Ectodermal cell (in vitro differentiated cells): ENCODE results near the gene RUNX2.

ENCODE experiments used
- H3K27ac ChIP-seq: 2 replicates; pipeline ENCODE4 v1.7.0; 2013; ENCODE audit warnings: mild to moderate bottlenecking, low read depth, low read length; ENCODE audit not compliant: insufficient read depth, poor library complexity, severe bottlenecking
- H3K27me3 ChIP-seq: 2 replicates; pipeline ENCODE4 v1.7.0; 2013; ENCODE audit warnings: mild to moderate bottlenecking, low read length; ENCODE audit not compliant: insufficient read depth, control insufficient read depth, poor library complexity, severe bottlenecking
- H3K36me3 ChIP-seq: one replicate; pipeline ENCODE4 v1.7.0; 2013; ENCODE audit warnings: low read length; ENCODE audit not compliant: control insufficient read depth, insufficient read depth
- H3K4me1 ChIP-seq: one replicate; pipeline ENCODE4 v1.7.0; 2013; ENCODE audit warnings: low read length; ENCODE audit not compliant: control insufficient read depth, insufficient read depth
- H3K4me3 ChIP-seq: 2 replicates; pipeline ENCODE4 v1.7.0; 2013; ENCODE audit warnings: low read depth, low read length, control low read depth; ENCODE audit not compliant: insufficient read depth
- H3K9me3 ChIP-seq: 2 replicates; pipeline ENCODE4 v1.7.0; 2013; ENCODE audit warnings: mild to moderate bottlenecking, low read length, moderate library complexity; ENCODE audit not compliant: control insufficient read depth
- WGBS, 2 experiments: methylation state at CpG; one replicate each; pipeline ENCODE4 v1.1.7; 2013; ENCODE audit warnings: missing lambda C conversion rate in 2 of 2; 5-methylcytosine and 5-hydroxymethylcytosine counted together

The RUNX2 gene

GRCh38 chr6:45574885-45575284, 246.8 kb downstream of the RUNX2 start:
- H3K36me3 ChIP-seq, result no peaks in the 10 kb centered on the region
- no peak overlapping the region for H3K27ac ChIP-seq
- no peaks in the 10 kb centered on the region for H3K27me3 ChIP-seq
- no peaks in the 10 kb centered on the region for H3K4me1 ChIP-seq
- WGBS, 2 experiments, result 75 to 100% methylated on average over 1 of the region's 1 CpG
- no peak overlapping the region for H3K4me3 ChIP-seq
- H3K9me3 ChIP-seq, result no peaks in the 10 kb centered on the region

- Histone ChIP-seq H3K9me3 (no peaks in the 10 kb centered on the region), H3K36me3 (no peaks in the 10 kb centered on the region), H3K4me1 (no peaks in the 10 kb centered on the region), H3K27me3 (no peaks in the 10 kb centered on the region), H3K27ac (no peak overlapping the region), H3K4me3 (no peak overlapping the region)
- 95% methylated on average over 15 of the region's 15 CpGs for WGBS, 2 experiments
These were observed 248.8 kb downstream of the RUNX2 start for GRCh38 chr6:45576648-45577624.

GRCh38 chr6:45577836-45578504, 249.8 kb downstream of the RUNX2 start:
- Histone ChIP-seq H3K27ac (no peak overlapping the region), H3K4me1 (no peaks in the 10 kb centered on the region), H3K4me3 (no peak overlapping the region), H3K36me3 (no peaks in the 10 kb centered on the region), H3K9me3 (no peaks in the 10 kb centered on the region), H3K27me3 (no peaks in the 10 kb centered on the region)
- WGBS, 2 experiments, result 91 to 94% methylated on average over 9 of the region's 9 CpGs

- H3K9me3 ChIP-seq, result no peaks in the 10 kb centered on the region
- no peaks in the 10 kb centered on the region for H3K27me3 ChIP-seq
- no peak overlapping the region for H3K4me3 ChIP-seq
- H3K4me1 ChIP-seq, result no peaks in the 10 kb centered on the region
- no peaks in the 10 kb centered on the region for H3K36me3 ChIP-seq
- 90 to 92% methylated on average over 2 of the region's 2 CpGs for WGBS, 2 experiments
- no peak overlapping the region for H3K27ac ChIP-seq
These were observed 256.0 kb downstream of the RUNX2 start for GRCh38 chr6:45584127-45584526.

GRCh38 chr6:45586216-45587171, 258.4 kb downstream of the RUNX2 start:
- no peaks in the 10 kb centered on the region for H3K4me1 ChIP-seq
- 87 to 88% methylated on average over 12 of the region's 13 CpGs for WGBS, 2 experiments
- no peak overlapping the region for H3K4me3 ChIP-seq
- no peaks in the 10 kb centered on the region for H3K36me3 ChIP-seq
- no peak overlapping the region for H3K27ac ChIP-seq
- H3K27me3 ChIP-seq, result no peaks in the 10 kb centered on the region
- no peaks in the 10 kb centered on the region for H3K9me3 ChIP-seq

- H3K27ac ChIP-seq, result no peak overlapping the region
- no peaks in the 10 kb centered on the region for H3K27me3 ChIP-seq
- 76 to 86% methylated on average over 4 to 5 of the region's 5 CpGs for WGBS, 2 experiments
- H3K4me1 ChIP-seq, result no peaks in the 10 kb centered on the region
- no peak overlapping the region for H3K4me3 ChIP-seq
- no peaks in the 10 kb centered on the region for H3K9me3 ChIP-seq
- H3K36me3 ChIP-seq, result no peaks in the 10 kb centered on the region
These were observed 259.3 kb downstream of the RUNX2 start for GRCh38 chr6:45587229-45588060.

- H3K4me3 ChIP-seq, result no peak overlapping the region
- no peaks in the 10 kb centered on the region for H3K4me1 ChIP-seq
- no peaks in the 10 kb centered on the region for H3K36me3 ChIP-seq
- H3K27ac ChIP-seq, result no peak overlapping the region
- no peaks in the 10 kb centered on the region for H3K27me3 ChIP-seq
- H3K9me3 ChIP-seq, result no peaks in the 10 kb centered on the region
- WGBS, 2 experiments, result 91 to 93% methylated on average over 2 of the region's 3 CpGs
These were observed 261.2 kb downstream of the RUNX2 start for GRCh38 chr6:45589367-45589766.

GRCh38 chr6:45590226-45590625, 262.1 kb downstream of the RUNX2 start:
- 91 to 95% methylated on average over 2 to 4 of the region's 4 CpGs for WGBS, 2 experiments
- Histone ChIP-seq H3K27ac (no peak overlapping the region), H3K4me3 (no peak overlapping the region), H3K9me3 (no peaks in the 10 kb centered on the region), H3K4me1 (no peaks in the 10 kb centered on the region), H3K27me3 (no peaks in the 10 kb centered on the region), H3K36me3 (no peaks in the 10 kb centered on the region)

- Histone ChIP-seq H3K27me3 (no peaks in the 10 kb centered on the region), H3K4me3 (no peak overlapping the region), H3K27ac (no peak overlapping the region), H3K9me3 (no peaks in the 10 kb centered on the region), H3K36me3 (no peaks in the 10 kb centered on the region), H3K4me1 (no peaks in the 10 kb centered on the region)
- whole genome bisulfite sequencing, 2 experiments, result 91 to 93% methylated on average over 7 of the region's 7 CpGs
These were observed 262.6 kb downstream of the RUNX2 start for GRCh38 chr6:45590696-45591184.
